Prostate gland (tissue), 2 donors: Measurements from ENCODE around the gene RIMBP2.

ENCODE experiments used
- CTCF ChIP-seq, 4 experiments: fragments of 200-600 bp in 2 of 4; fragments of 450-650 bp in 2 of 4; sonication (generic) in 2 of 4; IDR thresholded peaks; 1 replicate in 3 of 4; 2 replicates in 1 of 4; pipeline ENCODE4 v1.5.1; 2016 to 2019; ENCODE audit warnings: antibody characterized with exemption in 4 of 4, mild to moderate bottlenecking in 2 of 4, moderate library complexity in 2 of 4
- POLR2A ChIP-seq: fragments of 450-650 bp; IDR thresholded peaks from one replicate; pipeline ENCODE4 v1.6.1; 2016; ENCODE audit warnings: antibody characterized with exemption, mild to moderate bottlenecking
- POLR2AphosphoS5 ChIP-seq: sonication (generic); formaldehyde crosslinking; IDR thresholded peaks from one replicate; pipeline ENCODE4 v1.6.1; 2017; ENCODE audit warnings: antibody characterized with exemption

DNA sequence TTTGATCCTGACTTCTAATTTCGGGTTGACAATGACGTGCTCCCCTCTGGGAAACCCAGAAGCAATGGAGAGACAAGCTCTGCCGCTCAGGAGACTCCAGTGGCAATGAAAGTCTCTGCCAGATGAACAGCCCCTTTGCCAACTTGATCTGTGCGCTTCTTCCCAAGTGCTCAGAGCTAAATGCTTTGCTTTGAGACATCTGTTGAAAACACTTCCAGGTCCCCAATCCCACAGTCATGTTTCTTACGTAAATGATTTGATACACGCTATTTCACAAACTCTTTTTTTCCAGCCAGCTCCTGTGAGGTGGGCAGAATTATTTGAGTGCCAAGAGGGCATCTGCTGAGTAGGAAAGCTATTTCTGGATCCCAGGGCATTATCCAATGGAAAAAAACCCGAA, 147.6 kb downstream of the RIMBP2 start:
- TF ChIP-seq POLR2AphosphoS5 (no peak), POLR2A (no peak), CTCF (IDR thresholded peaks at IDR 0.05) (no peak)
